HepG2 (cell line): ENCODE data around the gene SMIM41. TPM values are rescaled to one million over a fixed set of nuclear protein-coding genes. Genes with fewer than 3 reads are reported as not detected.
A peak's percentile ranks its signal among the peaks of the same experiment; 100 is the strongest.

Experiments used
- ELF3 ChIP-seq: IDR thresholded peaks from 2 replicates; pipeline ENCODE4 v1.6.1; 2016; ENCODE audit warnings: missing genetic modification reagents, missing compliant biosample characterization
- FOXP1 ChIP-seq, 2 experiments: fragments of 450-650 bp in 1 of 2; IDR thresholded peaks; 2 replicates each; pipeline ENCODE4 v1.6.1; 2017 to 2018; ENCODE audit warnings: antibody characterized with exemption in 1 of 2
- GATAD2A ChIP-seq: IDR thresholded peaks from 2 replicates; pipeline ENCODE4 v1.6.1; 2016
- IRX3 ChIP-seq: sonication (generic); formaldehyde crosslinking; IDR thresholded peaks from 2 replicates; pipeline ENCODE4 v1.8.1; 2023; ENCODE audit warnings: mild to moderate bottlenecking, low read depth, missing genetic modification reagents, borderline replicate concordance
- KLF16 ChIP-seq, 2 experiments: sonication (generic) in 1 of 2; formaldehyde crosslinking in 1 of 2; IDR thresholded peaks; 2 replicates each; pipeline versions ENCODE4 v1.6.1 to v1.8.0; 2016 to 2023; ENCODE audit warnings: missing genetic modification reagents in 2 of 2, missing compliant biosample characterization in 1 of 2
- PHF21A ChIP-seq: sonication (generic); formaldehyde crosslinking; IDR thresholded peaks from 2 replicates; pipeline ENCODE4 v1.5.0; 2020; ENCODE audit warnings: mild to moderate bottlenecking, missing genetic modification reagents
- PRDM10 ChIP-seq: sonication (generic); formaldehyde crosslinking; IDR thresholded peaks from 2 replicates; pipeline ENCODE4 v1.4.0; 2020; ENCODE audit warnings: low read depth, missing genetic modification reagents
- SAP130 ChIP-seq: IDR thresholded peaks from 2 replicates; pipeline ENCODE4 v1.6.1; 2016; ENCODE audit warnings: low read depth
- SIN3A ChIP-seq: IDR thresholded peaks from 2 replicates; pipeline ENCODE4 v1.6.1; 2011; ENCODE audit warnings: low read depth, mild to moderate bottlenecking, control low read depth, low read length, borderline replicate concordance
- ZBTB14 ChIP-seq: sonication (generic); formaldehyde crosslinking; IDR thresholded peaks from 2 replicates; pipeline ENCODE4 v1.4.0; 2020; ENCODE audit warnings: missing genetic modification reagents
- ZNF205 ChIP-seq: IDR thresholded peaks from 2 replicates; pipeline ENCODE4 v1.6.1; 2018; ENCODE audit warnings: missing biosample characterization, missing genetic modification reagents
- ZNF207 ChIP-seq: fragments of 450-650 bp; IDR thresholded peaks from 2 replicates; pipeline ENCODE4 v1.6.1; 2016; ENCODE audit warnings: antibody characterized with exemption, borderline replicate concordance
- ZNF274 ChIP-seq: sonication (generic); formaldehyde crosslinking; IDR thresholded peaks from 2 replicates; pipeline ENCODE4 v1.5.1; 2020; ENCODE audit warnings: mild to moderate bottlenecking, missing genetic modification reagents
- ZNF777 ChIP-seq: sonication (generic); formaldehyde crosslinking; IDR thresholded peaks from 2 replicates; pipeline ENCODE4 v1.4.0; 2020; ENCODE audit warnings: missing genetic modification reagents
- ZSCAN20 ChIP-seq: sonication (generic); formaldehyde crosslinking; IDR thresholded peaks from 2 replicates; pipeline ENCODE4 v1.4.0; 2020; ENCODE audit warnings: missing genetic modification reagents, mild to moderate bottlenecking, borderline replicate concordance
- polyA plus RNA-seq, 8 experiments: library from polyadenylated mRNA; depleted of rRNA in 3 of 8; stranded (reverse) in 7 of 8; unstranded in 1 of 8; fragments of >200 nt; fragmentation: Illumina TruSeq in 4 of 8; extraction: Trizol in 4 of 8; gene quantifications; 2 replicates each; pipeline versions ENCODE4 v1.2.1 to v1.2.3, GENCODE V29; 2011 to 2016; ENCODE audit warnings: low read depth in 4 of 8, missing spikeins in 1 of 8, mixed read lengths in 1 of 8; ENCODE audit not compliant: insufficient read depth in 1 of 8
- total RNA-seq, 5 experiments: library from RNA; depleted of rRNA; stranded (reverse); fragments of >200 nt; fragmentation: Illumina TruSeq; extraction: Trizol; gene quantifications; 2 replicates each; pipeline ENCODE4 v1.2.3, GENCODE V29; 2016; ENCODE audit warnings: low read depth in 1 of 5
- TF ChIP-seq, protein P1 (sequence below): sonication (generic); formaldehyde crosslinking; IDR thresholded peaks from 2 replicates; pipeline ENCODE4 v1.4.0; 2020; ENCODE audit warnings: missing genetic modification reagents
- TF ChIP-seq, protein P2 (sequence below): sonication (generic); formaldehyde crosslinking; IDR thresholded peaks from 2 replicates; pipeline ENCODE4 v1.5.0; 2020; ENCODE audit warnings: mild to moderate bottlenecking, missing genetic modification reagents, moderate library complexity
- TF ChIP-seq, protein P3 (sequence below): sonication (generic); formaldehyde crosslinking; IDR thresholded peaks from 2 replicates; pipeline ENCODE4 v1.4.0; 2020; ENCODE audit warnings: missing genetic modification reagents

Gene SMIM41
- total and polyA plus RNA-seq, 2 of the 13 experiments (the other 11 are each of a cell fraction or from before 2014, with no cell fraction given), result not detected

DNA sequence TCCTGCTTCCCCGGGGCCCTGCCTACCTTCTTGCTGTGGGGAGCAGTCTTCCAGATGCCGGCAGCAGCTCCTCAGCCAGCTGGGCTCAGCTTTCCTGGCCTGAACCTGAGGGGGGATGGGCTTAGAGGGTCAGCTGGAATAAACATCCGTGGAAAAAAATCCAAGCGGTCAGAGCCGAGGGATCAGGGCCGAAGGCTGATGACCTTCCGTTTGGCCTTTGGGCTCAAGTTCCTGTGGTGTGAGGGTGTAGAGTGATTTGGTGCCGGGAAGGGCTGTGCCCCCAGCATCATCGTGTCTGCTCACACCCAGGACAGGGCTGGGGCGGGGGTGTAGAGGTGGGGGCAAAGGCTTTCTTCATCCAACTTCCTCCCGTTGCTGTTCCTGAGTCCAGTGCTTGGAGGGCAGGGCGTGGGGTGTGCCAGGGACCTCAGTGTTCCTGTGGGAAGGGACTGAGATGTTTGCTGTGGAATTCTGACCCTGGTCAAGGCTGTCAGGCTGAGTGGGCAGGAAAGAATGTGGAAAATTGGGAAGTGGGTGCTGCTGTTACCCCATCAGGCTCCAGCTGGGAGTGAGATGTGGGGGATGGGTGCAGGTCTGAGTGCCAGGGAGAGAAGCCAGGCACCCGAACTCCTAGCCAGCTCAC lies 2.6 kb downstream of the SMIM41 start (continued):
- TF ChIP-seq, protein P1, sequence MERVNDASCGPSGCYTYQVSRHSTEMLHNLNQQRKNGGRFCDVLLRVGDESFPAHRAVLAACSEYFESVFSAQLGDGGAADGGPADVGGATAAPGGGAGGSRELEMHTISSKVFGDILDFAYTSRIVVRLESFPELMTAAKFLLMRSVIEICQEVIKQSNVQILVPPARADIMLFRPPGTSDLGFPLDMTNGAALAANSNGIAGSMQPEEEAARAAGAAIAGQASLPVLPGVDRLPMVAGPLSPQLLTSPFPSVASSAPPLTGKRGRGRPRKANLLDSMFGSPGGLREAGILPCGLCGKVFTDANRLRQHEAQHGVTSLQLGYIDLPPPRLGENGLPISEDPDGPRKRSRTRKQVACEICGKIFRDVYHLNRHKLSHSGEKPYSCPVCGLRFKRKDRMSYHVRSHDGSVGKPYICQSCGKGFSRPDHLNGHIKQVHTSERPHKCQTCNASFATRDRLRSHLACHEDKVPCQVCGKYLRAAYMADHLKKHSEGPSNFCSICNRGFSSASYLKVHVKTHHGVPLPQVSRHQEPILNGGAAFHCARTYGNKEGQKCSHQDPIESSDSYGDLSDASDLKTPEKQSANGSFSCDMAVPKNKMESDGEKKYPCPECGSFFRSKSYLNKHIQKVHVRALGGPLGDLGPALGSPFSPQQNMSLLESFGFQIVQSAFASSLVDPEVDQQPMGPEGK, result peak; percentile 85
- TF ChIP-seq, protein P2, sequence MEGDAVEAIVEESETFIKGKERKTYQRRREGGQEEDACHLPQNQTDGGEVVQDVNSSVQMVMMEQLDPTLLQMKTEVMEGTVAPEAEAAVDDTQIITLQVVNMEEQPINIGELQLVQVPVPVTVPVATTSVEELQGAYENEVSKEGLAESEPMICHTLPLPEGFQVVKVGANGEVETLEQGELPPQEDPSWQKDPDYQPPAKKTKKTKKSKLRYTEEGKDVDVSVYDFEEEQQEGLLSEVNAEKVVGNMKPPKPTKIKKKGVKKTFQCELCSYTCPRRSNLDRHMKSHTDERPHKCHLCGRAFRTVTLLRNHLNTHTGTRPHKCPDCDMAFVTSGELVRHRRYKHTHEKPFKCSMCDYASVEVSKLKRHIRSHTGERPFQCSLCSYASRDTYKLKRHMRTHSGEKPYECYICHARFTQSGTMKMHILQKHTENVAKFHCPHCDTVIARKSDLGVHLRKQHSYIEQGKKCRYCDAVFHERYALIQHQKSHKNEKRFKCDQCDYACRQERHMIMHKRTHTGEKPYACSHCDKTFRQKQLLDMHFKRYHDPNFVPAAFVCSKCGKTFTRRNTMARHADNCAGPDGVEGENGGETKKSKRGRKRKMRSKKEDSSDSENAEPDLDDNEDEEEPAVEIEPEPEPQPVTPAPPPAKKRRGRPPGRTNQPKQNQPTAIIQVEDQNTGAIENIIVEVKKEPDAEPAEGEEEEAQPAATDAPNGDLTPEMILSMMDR, result no peak
- TF ChIP-seq ZSCAN20 (CRISPR knock-in tag), result no peak
- TF ChIP-seq ZBTB14, result no peak
- TF ChIP-seq, protein P3, sequence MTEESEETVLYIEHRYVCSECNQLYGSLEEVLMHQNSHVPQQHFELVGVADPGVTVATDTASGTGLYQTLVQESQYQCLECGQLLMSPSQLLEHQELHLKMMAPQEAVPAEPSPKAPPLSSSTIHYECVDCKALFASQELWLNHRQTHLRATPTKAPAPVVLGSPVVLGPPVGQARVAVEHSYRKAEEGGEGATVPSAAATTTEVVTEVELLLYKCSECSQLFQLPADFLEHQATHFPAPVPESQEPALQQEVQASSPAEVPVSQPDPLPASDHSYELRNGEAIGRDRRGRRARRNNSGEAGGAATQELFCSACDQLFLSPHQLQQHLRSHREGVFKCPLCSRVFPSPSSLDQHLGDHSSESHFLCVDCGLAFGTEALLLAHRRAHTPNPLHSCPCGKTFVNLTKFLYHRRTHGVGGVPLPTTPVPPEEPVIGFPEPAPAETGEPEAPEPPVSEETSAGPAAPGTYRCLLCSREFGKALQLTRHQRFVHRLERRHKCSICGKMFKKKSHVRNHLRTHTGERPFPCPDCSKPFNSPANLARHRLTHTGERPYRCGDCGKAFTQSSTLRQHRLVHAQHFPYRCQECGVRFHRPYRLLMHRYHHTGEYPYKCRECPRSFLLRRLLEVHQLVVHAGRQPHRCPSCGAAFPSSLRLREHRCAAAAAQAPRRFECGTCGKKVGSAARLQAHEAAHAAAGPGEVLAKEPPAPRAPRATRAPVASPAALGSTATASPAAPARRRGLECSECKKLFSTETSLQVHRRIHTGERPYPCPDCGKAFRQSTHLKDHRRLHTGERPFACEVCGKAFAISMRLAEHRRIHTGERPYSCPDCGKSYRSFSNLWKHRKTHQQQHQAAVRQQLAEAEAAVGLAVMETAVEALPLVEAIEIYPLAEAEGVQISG (CRISPR knock-in tag), result peak; percentile 63; the same call in 1 of the 2 replicates
- TF ChIP-seq ZNF205, result no peak
- TF ChIP-seq SIN3A, result 0 out of 2 replicates have a peak, but pooled peaks have one; percentile 16
- TF ChIP-seq PRDM10 (CRISPR knock-in tag), result peak; percentile 68; the same call in 1 of the 2 replicates
- no peak for TF ChIP-seq ZNF207
- no peak for TF ChIP-seq IRX3 (CRISPR knock-in tag)
- TF ChIP-seq ZNF274 (CRISPR knock-in tag), result peak; percentile 14; the same call in 1 of the 2 replicates
- TF ChIP-seq GATAD2A (CRISPR knock-in tag), result no peak
- TF ChIP-seq FOXP1 (IDR thresholded peaks at IDR 0.05), result no peak
- peak; percentile 66 for TF ChIP-seq FOXP1 (CRISPR knock-in tag; IDR thresholded peaks at IDR 0.05)
- peak; percentile 68 for TF ChIP-seq SAP130 (CRISPR knock-in tag)
- TF ChIP-seq PHF21A, result peak; percentile 94
- TF ChIP-seq ZNF777 (CRISPR knock-in tag), result no peak
- TF ChIP-seq KLF16 (CRISPR knock-in tag; IDR thresholded peaks at IDR 0.05), result no peak
- peak; percentile 30; the same call in 1 of the 2 replicates for TF ChIP-seq ELF3 (CRISPR knock-in tag)
